DND-41 (cell line): Measurements from ENCODE around the gene BIN2.

Source experiments
- EZH2 ChIP-seq: IDR thresholded peaks from 3 replicates; pipeline ENCODE4 v1.6.1; 2012; ENCODE audit warnings: borderline replicate concordance, low read depth, mild to moderate bottlenecking, moderate library complexity, low read length, inconsistent platforms; ENCODE audit not compliant: severe bottlenecking
- TF ChIP-seq, protein P1 (sequence below): IDR thresholded peaks from 2 replicates; pipeline ENCODE4 v1.5.1; 2012; ENCODE audit warnings: borderline replicate concordance, low read length, moderate library complexity, mild to moderate bottlenecking; ENCODE audit not compliant: poor library complexity, severe bottlenecking; ENCODE audit errors: extremely low read depth

DNA sequence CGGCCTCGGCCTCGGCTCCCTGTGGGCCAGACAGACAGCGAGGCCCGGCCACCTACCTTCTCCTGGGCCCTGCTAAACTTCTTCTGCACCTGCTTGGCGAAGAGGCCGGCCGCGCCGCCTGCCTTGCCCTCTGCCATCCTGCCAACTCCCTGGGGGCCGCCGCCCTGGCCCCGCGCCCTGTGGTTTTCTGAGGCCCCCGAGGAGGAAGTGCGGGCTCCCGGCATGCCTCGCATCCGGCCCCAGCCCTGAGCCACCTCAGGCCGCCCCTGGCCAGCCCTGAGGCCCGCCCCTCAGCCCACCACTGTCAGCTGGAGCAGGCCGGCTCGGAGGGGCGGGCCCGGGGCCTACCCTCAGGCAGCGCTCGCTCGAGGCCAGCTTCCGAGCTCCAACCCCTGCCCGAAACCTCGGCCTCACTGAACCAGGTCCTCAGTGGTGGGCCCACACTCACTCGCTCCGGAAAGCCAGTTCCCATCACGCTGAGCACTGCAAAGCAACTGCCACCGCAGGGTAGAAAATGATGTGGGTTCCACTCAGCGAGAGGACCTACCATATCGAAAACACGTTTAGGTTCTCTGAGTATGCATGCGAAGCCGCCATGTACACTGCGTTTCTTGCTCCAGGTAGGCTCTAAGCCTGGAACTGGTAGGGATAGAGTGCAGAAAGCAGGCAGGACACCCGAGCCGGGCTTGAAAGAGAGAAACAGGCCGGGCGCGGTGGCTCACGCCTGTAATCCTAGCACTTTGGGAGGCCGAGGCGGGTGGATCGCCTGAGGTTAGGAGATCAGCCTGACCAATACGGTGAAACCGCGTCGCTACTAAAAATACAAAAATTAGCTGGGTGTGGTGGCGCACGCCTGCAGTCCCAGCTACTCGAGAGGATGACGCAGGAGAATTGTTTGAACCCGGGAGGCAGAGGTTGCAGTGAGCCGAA lies at the start of gene BIN2:
- TF ChIP-seq, protein P1, sequence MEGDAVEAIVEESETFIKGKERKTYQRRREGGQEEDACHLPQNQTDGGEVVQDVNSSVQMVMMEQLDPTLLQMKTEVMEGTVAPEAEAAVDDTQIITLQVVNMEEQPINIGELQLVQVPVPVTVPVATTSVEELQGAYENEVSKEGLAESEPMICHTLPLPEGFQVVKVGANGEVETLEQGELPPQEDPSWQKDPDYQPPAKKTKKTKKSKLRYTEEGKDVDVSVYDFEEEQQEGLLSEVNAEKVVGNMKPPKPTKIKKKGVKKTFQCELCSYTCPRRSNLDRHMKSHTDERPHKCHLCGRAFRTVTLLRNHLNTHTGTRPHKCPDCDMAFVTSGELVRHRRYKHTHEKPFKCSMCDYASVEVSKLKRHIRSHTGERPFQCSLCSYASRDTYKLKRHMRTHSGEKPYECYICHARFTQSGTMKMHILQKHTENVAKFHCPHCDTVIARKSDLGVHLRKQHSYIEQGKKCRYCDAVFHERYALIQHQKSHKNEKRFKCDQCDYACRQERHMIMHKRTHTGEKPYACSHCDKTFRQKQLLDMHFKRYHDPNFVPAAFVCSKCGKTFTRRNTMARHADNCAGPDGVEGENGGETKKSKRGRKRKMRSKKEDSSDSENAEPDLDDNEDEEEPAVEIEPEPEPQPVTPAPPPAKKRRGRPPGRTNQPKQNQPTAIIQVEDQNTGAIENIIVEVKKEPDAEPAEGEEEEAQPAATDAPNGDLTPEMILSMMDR, result no peak
- TF ChIP-seq EZH2, result no peak
